HCT116 (cell line): ENCODE measurements around the gene DOK5. TPM values are rescaled to one million over a fixed set of nuclear protein-coding genes. Genes with fewer than 3 reads are reported as not detected.

Experiments used
- ATAC-seq: fragments of 200-7000 bp; cut with Tn5 transposase; 2 replicates; pipeline ENCODE4 v1.9.1; 2020; ENCODE audit warnings: mild to moderate bottlenecking, moderate library complexity
- BruUV-seq: library from RNA; stranded (reverse); fragments of 400-500 nt; replicated peaks from 2 replicates; lab custom pipeline; 2021; lab: Mats Ljungman, UMichigan
- CTCF ChIA-PET: fragments of 300-600 bp; sonication (Branson Sonifier 250); formaldehyde crosslinking; loops from one replicate; lab custom pipeline; 2021; ENCODE audit warnings: antibody characterized with exemption; lab: Charles Lee
- POLR2A ChIA-PET: fragments of 300-600, 350-600 bp; sonication (Branson Sonifier 250); formaldehyde crosslinking; loops from one replicate; lab custom pipeline; 2021; ENCODE audit warnings: antibody characterized with exemption; lab: Charles Lee
- RAD21 ChIA-PET, 2 experiments: fragments of 300-600 bp; sonication (Branson Sonifier 250); formaldehyde crosslinking; loops; one replicate each; lab custom pipeline; 2023; ENCODE audit warnings: low total read pairs in 2 of 2; ENCODE audit not compliant: uncharacterized antibody in 2 of 2, unreplicated experiment in 2 of 2, low non-redundant PET in 1 of 2; lab: Charles Lee
- DNase-seq: peaks from one replicate; pipeline ENCODE4 v3.0.0-alpha.2; 2010; ENCODE audit warnings: low read depth, low spot score
- H2AFZ ChIP-seq: fragments of 200-600 bp; shearing (Covaris generic), sonication (generic); 2 replicates; pipeline ENCODE4 v1.6.1; 2017; ENCODE audit warnings: low read depth, mixed run types, mixed read lengths, antibody characterized with exemption, low read length; ENCODE audit not compliant: poor library complexity, severe bottlenecking
- H3K27ac ChIP-seq: 2 replicates; pipeline ENCODE4 v1.5.1; 2012; ENCODE audit warnings: low read depth, low read length
- H3K27me3 ChIP-seq: fragments of 200-600 bp; sonication (generic); 2 replicates; pipeline ENCODE4 v1.6.1; 2016; ENCODE audit warnings: mixed run types, low read length, mixed read lengths; ENCODE audit not compliant: insufficient read depth
- H3K36me3 ChIP-seq, 2 experiments: fragments of 200-500 bp in 1 of 2; fragments of 200-600 bp in 1 of 2; sonication (Bioruptor generic) in 1 of 2; sonication (generic) in 1 of 2; 2 replicates each; pipeline versions ENCODE4 v1.5.1 to v1.6.1; 2014 to 2016; ENCODE audit warnings: low read length in 2 of 2, inconsistent platforms in 1 of 2, mixed read lengths in 1 of 2, mixed run types in 1 of 2; ENCODE audit not compliant: insufficient read depth in 2 of 2, control insufficient read depth in 1 of 2
- H3K4me1 ChIP-seq, 2 experiments: fragments of 200-600 bp in 1 of 2; sonication (generic) in 1 of 2; 2 replicates each; pipeline versions ENCODE4 v1.5.1 to v1.6.1; 2012 to 2017; ENCODE audit warnings: low read length in 2 of 2, inconsistent platforms in 1 of 2, mild to moderate bottlenecking in 1 of 2, mixed read lengths in 1 of 2, mixed run types in 1 of 2, moderate library complexity in 1 of 2; ENCODE audit not compliant: insufficient read depth in 2 of 2, control insufficient read depth in 1 of 2
- H3K4me2 ChIP-seq: fragments of 200-600 bp; sonication (generic); 2 replicates; pipeline ENCODE4 v1.6.1; 2017; ENCODE audit warnings: mixed run types, low read length, mixed read lengths
- H3K4me3 ChIP-seq, 2 experiments: fragments of 200-600 bp in 1 of 2; sonication (generic) in 1 of 2; replicated peaks in 1 of 2; 2 replicates each; pipeline ENCODE4 v1.5.1; 2011 to 2016; ENCODE audit warnings: low read length in 2 of 2, control low read depth in 1 of 2, low read depth in 1 of 2, mild to moderate bottlenecking in 1 of 2, mixed read lengths in 1 of 2, mixed run types in 1 of 2
- H3K79me2 ChIP-seq: fragments of 200-600 bp; sonication (generic); 2 replicates; pipeline ENCODE4 v1.6.1; 2017; ENCODE audit warnings: mild to moderate bottlenecking, mixed run types, low read length, moderate library complexity, mixed read lengths; ENCODE audit not compliant: insufficient read depth
- H3K9ac ChIP-seq: fragments of 200-600 bp; sonication (generic); 2 replicates; pipeline ENCODE4 v1.6.1; 2016; ENCODE audit warnings: low read length, mixed read lengths
- H3K9me2 ChIP-seq: fragments of 200-600 bp; sonication (generic), shearing (Covaris generic); 2 replicates; pipeline ENCODE4 v1.6.1; 2017; ENCODE audit warnings: mixed run types, mild to moderate bottlenecking, moderate library complexity; ENCODE audit not compliant: insufficient read depth
- H3K9me3 ChIP-seq, 2 experiments: fragments of 200-500 bp in 1 of 2; fragments of 200-600 bp in 1 of 2; sonication (Bioruptor generic) in 1 of 2; sonication (generic) in 1 of 2; 2 replicates each; pipeline ENCODE4 v1.6.1; 2014 to 2017; ENCODE audit warnings: low read length in 2 of 2, mixed read lengths in 2 of 2, inconsistent platforms in 1 of 2, low read depth in 1 of 2, mild to moderate bottlenecking in 1 of 2, mixed run types in 1 of 2, moderate library complexity in 1 of 2; ENCODE audit not compliant: control insufficient read depth in 1 of 2, insufficient read depth in 1 of 2
- H4K20me1 ChIP-seq: fragments of 200-600 bp; sonication (generic), shearing (Covaris generic); 2 replicates; pipeline ENCODE4 v1.6.1; 2017; ENCODE audit warnings: mixed run types, mild to moderate bottlenecking, moderate library complexity; ENCODE audit not compliant: insufficient read depth
- ATF3 ChIP-seq: IDR thresholded peaks from 2 replicates; pipeline ENCODE4 v1.6.1; 2012
- CBX3 ChIP-seq: IDR thresholded peaks from 2 replicates; pipeline ENCODE4 v1.6.1; 2012; ENCODE audit warnings: low read depth
- CEBPB ChIP-seq: IDR thresholded peaks from 2 replicates; pipeline ENCODE4 v1.6.1; 2012; ENCODE audit warnings: low read depth
- CTCF ChIP-seq, 3 experiments: fragments of 200-600 bp in 1 of 3; sonication (generic) in 1 of 3; IDR thresholded peaks in 2 of 3; conservative IDR thresholded peaks in 1 of 3; 2 replicates each; pipeline ENCODE4 v1.5.1; 2012 to 2017; ENCODE audit warnings: low read depth in 2 of 3, low read length in 2 of 3, antibody characterized with exemption in 1 of 3, borderline replicate concordance in 1 of 3, control low read depth in 1 of 3, mild to moderate bottlenecking in 1 of 3, mixed read lengths in 1 of 3, mixed run types in 1 of 3, moderate library complexity in 1 of 3; ENCODE audit not compliant: insufficient read depth in 1 of 3
- ELF1 ChIP-seq: IDR thresholded peaks from 2 replicates; pipeline ENCODE4 v1.6.1; 2012; ENCODE audit warnings: low read depth, borderline replicate concordance
- EZH2 ChIP-seq: fragments of 200-600 bp; sonication (generic); IDR thresholded peaks from 2 replicates; pipeline ENCODE4 v1.6.1; 2017; ENCODE audit warnings: antibody characterized with exemption, mixed run types
- JUND ChIP-seq: IDR thresholded peaks from 2 replicates; pipeline ENCODE4 v1.6.1; 2012
- MAX ChIP-seq: IDR thresholded peaks from 2 replicates; pipeline ENCODE4 v1.6.1; 2012
- POLR2AphosphoS5 ChIP-seq: IDR thresholded peaks from 2 replicates; pipeline ENCODE4 v1.6.1; 2011; ENCODE audit warnings: mild to moderate bottlenecking, low read depth, low read length, moderate library complexity
- RAD21 ChIP-seq: IDR thresholded peaks from 2 replicates; pipeline ENCODE4 v1.6.1; 2012; ENCODE audit warnings: low read depth, mild to moderate bottlenecking
- REST ChIP-seq: IDR thresholded peaks from 2 replicates; pipeline ENCODE4 v1.6.1; 2012; ENCODE audit warnings: low read depth
- SIN3A ChIP-seq: IDR thresholded peaks from 2 replicates; pipeline ENCODE4 v1.6.1; 2012; ENCODE audit warnings: low read depth
- SP1 ChIP-seq: IDR thresholded peaks from 2 replicates; pipeline ENCODE4 v1.6.1; 2012; ENCODE audit warnings: low read depth
- SRF ChIP-seq: IDR thresholded peaks from 2 replicates; pipeline ENCODE4 v1.6.1; 2012; ENCODE audit warnings: low read depth
- YY1 ChIP-seq: IDR thresholded peaks from 2 replicates; pipeline ENCODE4 v1.6.1; 2011; ENCODE audit warnings: low read length, low read depth, moderate library complexity, mild to moderate bottlenecking; ENCODE audit not compliant: insufficient replicate concordance; ENCODE audit errors: extremely low read depth
- ZFX ChIP-seq: fragments of 450-650 bp; IDR thresholded peaks from 2 replicates; pipeline ENCODE4 v1.6.1; 2017
- ZNF274 ChIP-seq: fragments of 200-500 bp; sonication (Bioruptor generic); IDR thresholded peaks from 2 replicates; pipeline ENCODE4 v1.6.1; 2014; ENCODE audit warnings: mild to moderate bottlenecking, low read depth, low read length, inconsistent platforms
- intact Hi-C: fragments of 100-400 bp; cut with micrococcal nuclease; formaldehyde crosslinking; loops from 2 replicates; pipeline ENCODE4 v1.10.0; 2022
- total RNA-seq: library from RNA; stranded (reverse); gene quantifications from one replicate; pipeline ENCODE4 v1.2.1, GENCODE V29; 2021; ENCODE audit not compliant: unreplicated experiment

The DOK5 gene
- total RNA-seq, 1 experiment from 2014 or later, result not detected

- Histone ChIP-seq H4K20me1 (no peaks in the 10 kb centered on the region), H3K9me3 (no peaks in the 10 kb centered on the region), H3K9ac (no peak overlapping the region), H2AFZ (no peak overlapping the region), H3K79me2 (no peaks in the 10 kb centered on the region), H3K4me2 (no peak overlapping the region), H3K27ac (no peak overlapping the region), H3K36me3 (no peaks in the 10 kb centered on the region), H3K27me3 (peaks cover 30% of the 10 kb centered on the region), H3K4me3 (no peak overlapping the region), H3K9me2 (no peaks in the 10 kb centered on the region), H3K4me1 (0 out of 4 replicates have a peak, but pooled peaks cover 0 to 3% of the 10 kb centered on the region in 2 experiments)
- ChIA-PET CTCF (no interaction called here), RAD21 (no interaction called here), POLR2A (no interaction called here)
- no peak for DNase-seq
- no peak for ATAC-seq
- intact Hi-C loops, result no loop called here
- TF ChIP-seq ZNF274 (no peak), ZFX (no peak), YY1 (no peak), SP1 (no peak)
- BruUV-seq, result no TSS peak
Measured at GRCh38 chr20:54526801-54527200, 51.4 kb downstream of the DOK5 start.

- Histone ChIP-seq H3K36me3 (no peaks in the 10 kb centered on the region), H3K27me3 (peaks cover 14% of the 10 kb centered on the region), H3K4me2 (no peak overlapping the region), H3K9ac (no peak overlapping the region), H3K4me3 (no peak overlapping the region), H3K9me3 (no peaks in the 10 kb centered on the region), H4K20me1 (no peaks in the 10 kb centered on the region), H3K4me1 (no peaks in the 10 kb centered on the region), H3K27ac (no peak overlapping the region), H2AFZ (no peak overlapping the region), H3K79me2 (no peaks in the 10 kb centered on the region), H3K9me2 (no peaks in the 10 kb centered on the region)
- ATAC-seq (no peak), DNase-seq (no peak)
- CTCF ChIA-PET, result interaction anchor here (1.3 kb wide), 1 partner anchor 8 kb away, joined by 3 read pairs; no protein-coding TSS in a partner anchor
- intact Hi-C loops, result no loop called here
- RAD21 ChIA-PET, result no interaction called here
- no TSS peak for BruUV-seq
- POLR2A ChIA-PET, result no interaction called here
- TF ChIP-seq SP1 (no peak), MAX (no peak), POLR2AphosphoS5 (no peak), CBX3 (no peak), CTCF (IDR thresholded peaks at IDR 0.05 in 2 of 3, conservative IDR thresholded peaks at IDR 0.05 in 1 of 3; ENCODE audit: borderline replicate concordance in 1 of 3, insufficient read depth in 1 of 3, low read depth in 2 of 3, low read length in 2 of 3) (no peak), EZH2 (no peak), YY1 (no peak), SIN3A (no peak), ZFX (no peak), CEBPB (no peak), REST (no peak), RAD21 (no peak), JUND (no peak), ELF1 (no peak), ATF3 (no peak), SRF (no peak)
Measured at GRCh38 chr20:54532573-54532972, 57.2 kb downstream of the DOK5 start.
